Left ventricle myocardium inferior (tissue), 1 donor: ENCODE results near the gene GRAP2. TPM values are rescaled to one million over a fixed set of nuclear protein-coding genes. Genes with fewer than 3 reads are reported as not detected.

Source experiments
- DNase-seq: peaks from one replicate; pipeline ENCODE4 v3.0.0-alpha.2; 2020
- H3K27ac ChIP-seq: fragments of 200-600 bp; replicated peaks from 2 replicates; pipeline ENCODE4 v1.8.0; 2021
- H3K27me3 ChIP-seq: fragments of 200-600 bp; 2 replicates; pipeline ENCODE4 v1.8.0; 2021; ENCODE audit warnings: low read depth
- H3K36me3 ChIP-seq: fragments of 200-600 bp; 2 replicates; pipeline ENCODE4 v1.8.0; 2021
- H3K4me1 ChIP-seq: fragments of 200-600 bp; 2 replicates; pipeline ENCODE4 v1.8.0; 2021
- H3K4me3 ChIP-seq: fragments of 200-600 bp; 2 replicates; pipeline ENCODE4 v1.8.0; 2021; ENCODE audit warnings: mild to moderate bottlenecking, moderate library complexity
- H3K9me3 ChIP-seq: fragments of 200-600 bp; replicated peaks from 2 replicates; pipeline ENCODE4 v1.8.0; 2021
- CTCF ChIP-seq: fragments of 200-600 bp; IDR thresholded peaks from 2 replicates; pipeline ENCODE4 v1.8.0; 2021; ENCODE audit warnings: antibody characterized with exemption, mild to moderate bottlenecking, borderline replicate concordance
- intact Hi-C: fragments of 100-400 bp; cut with micrococcal nuclease; formaldehyde crosslinking; loops from one replicate; pipeline ENCODE4 v1.11.0; 2022
- total RNA-seq: library from RNA; stranded (reverse); fragmentation: NEBNext Ultra II Directional; extraction: Animal tissue kit (Norgen Biotek cat#: 25700); gene quantifications from one replicate; pipeline ENCODE4 v1.2.1, GENCODE V29; 2021
- donor health status: DM: no; HTN: yes; CAD: no; lungs with severe emphysema.

The GRAP2 gene
- total RNA-seq, 1 donor from 2014 or later = 1.6 TPM

- no peak for TF ChIP-seq CTCF
- Histone ChIP-seq H3K4me3 (no peak overlapping the region), H3K4me1 (no peaks in the 10 kb centered on the region), H3K27me3 (peaks cover 100% of the 10 kb centered on the region), H3K27ac (no peak overlapping the region), H3K36me3 (no peaks in the 10 kb centered on the region), H3K9me3 (no peaks in the 10 kb centered on the region)
- intact Hi-C loops = no loop called here
- DNase-seq = no peak
Observed at GRCh38 chr22:39927544-39927943, 26.7 kb downstream of the GRAP2 start.

GRCh38 chr22:39928536-39929520 lies 27.9 kb downstream of the GRAP2 start:
- H3K36me3 ChIP-seq = no peaks in the 10 kb centered on the region
- H3K4me1 ChIP-seq = no peaks in the 10 kb centered on the region
- H3K9me3 ChIP-seq = no peaks in the 10 kb centered on the region
- no peak overlapping the region for H3K27ac ChIP-seq
- no peak for DNase-seq
- peaks cover 94% of the 10 kb centered on the region for H3K27me3 ChIP-seq
- H3K4me3 ChIP-seq = no peak overlapping the region
- intact Hi-C loops = no loop called here
- no peak for TF ChIP-seq CTCF

- peaks cover 86% of the 10 kb centered on the region for H3K27me3 ChIP-seq
- intact Hi-C loops = no loop called here
- H3K4me1 ChIP-seq = no peaks in the 10 kb centered on the region
Observed at GRCh38 chr22:39931251-39931650, 30.4 kb downstream of the GRAP2 start.

GRCh38 chr22:39932166-39932565 lies 31.3 kb downstream of the GRAP2 start:
- Histone ChIP-seq H3K9me3 (no peaks in the 10 kb centered on the region), H3K4me1 (no peaks in the 10 kb centered on the region), H3K27me3 (peaks cover 77% of the 10 kb centered on the region), H3K4me3 (no peak overlapping the region), H3K36me3 (no peaks in the 10 kb centered on the region), H3K27ac (no peak overlapping the region)
- no peak for DNase-seq
- TF ChIP-seq CTCF = no peak
- intact Hi-C loops = no loop called here

More at GRCh38 chr22:39931251-39931650, 30.4 kb downstream of the GRAP2 start:
- Histone ChIP-seq H3K9me3 (no peaks in the 10 kb centered on the region), H3K4me3 (no peak overlapping the region), H3K36me3 (no peaks in the 10 kb centered on the region), H3K27ac (no peak overlapping the region)
- TF ChIP-seq CTCF = no peak
- DNase-seq = no peak

- no peak for DNase-seq
- intact Hi-C loops = no loop called here
- peaks cover 68% of the 10 kb centered on the region for H3K27me3 ChIP-seq
- no peaks in the 10 kb centered on the region for H3K9me3 ChIP-seq
- H3K4me1 ChIP-seq = no peaks in the 10 kb centered on the region
- H3K27ac ChIP-seq = no peak overlapping the region
- no peak overlapping the region for H3K4me3 ChIP-seq
- TF ChIP-seq CTCF = peak; percentile 68
- no peaks in the 10 kb centered on the region for H3K36me3 ChIP-seq
Observed at GRCh38 chr22:39932918-39933649, 32.2 kb downstream of the GRAP2 start.
